MM.1S (cell line): ENCODE results near the gene RARA.

Experiments
- EZH2 ChIP-seq: fragments of 300-600 bp; sonication (generic); optimal IDR thresholded peaks from 2 replicates; pipeline ENCODE3; 2017; ENCODE audit warnings: low read depth, mild to moderate bottlenecking, antibody characterized with exemption, low read length, mixed read lengths
- EZH2phosphoT487 ChIP-seq: fragments of 300-600 bp; sonication (generic); IDR thresholded peaks from 2 replicates; pipeline ENCODE4 v1.6.1; 2018; ENCODE audit warnings: antibody characterized with exemption, low read length
- TF ChIP-seq, protein P1 (sequence below): fragments of 300-600 bp; sonication (generic); IDR thresholded peaks from 2 replicates; pipeline ENCODE4 v1.5.1; 2016; ENCODE audit warnings: antibody characterized with exemption, low read length, mixed read lengths

DNA sequence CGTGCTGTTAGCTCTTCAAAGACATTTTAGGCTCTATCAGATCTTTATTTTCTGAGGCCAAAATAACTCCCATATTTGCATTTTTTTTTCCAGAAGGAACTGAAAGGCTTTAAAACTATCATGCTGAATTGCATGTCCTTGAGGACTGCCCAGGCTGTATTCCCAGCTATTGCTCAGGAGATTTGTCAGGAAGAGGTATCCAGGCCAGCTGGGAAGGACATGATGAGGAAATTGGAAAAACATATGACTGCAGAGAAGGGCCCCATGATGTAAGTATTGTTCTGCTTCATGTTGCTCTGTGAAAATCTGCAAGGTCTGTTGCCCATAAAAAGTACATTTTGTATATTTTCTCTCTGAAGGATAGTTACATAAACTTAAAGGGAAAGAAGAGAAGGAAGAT is 15.6 kb upstream of the RARA start:
- TF ChIP-seq, protein P1, sequence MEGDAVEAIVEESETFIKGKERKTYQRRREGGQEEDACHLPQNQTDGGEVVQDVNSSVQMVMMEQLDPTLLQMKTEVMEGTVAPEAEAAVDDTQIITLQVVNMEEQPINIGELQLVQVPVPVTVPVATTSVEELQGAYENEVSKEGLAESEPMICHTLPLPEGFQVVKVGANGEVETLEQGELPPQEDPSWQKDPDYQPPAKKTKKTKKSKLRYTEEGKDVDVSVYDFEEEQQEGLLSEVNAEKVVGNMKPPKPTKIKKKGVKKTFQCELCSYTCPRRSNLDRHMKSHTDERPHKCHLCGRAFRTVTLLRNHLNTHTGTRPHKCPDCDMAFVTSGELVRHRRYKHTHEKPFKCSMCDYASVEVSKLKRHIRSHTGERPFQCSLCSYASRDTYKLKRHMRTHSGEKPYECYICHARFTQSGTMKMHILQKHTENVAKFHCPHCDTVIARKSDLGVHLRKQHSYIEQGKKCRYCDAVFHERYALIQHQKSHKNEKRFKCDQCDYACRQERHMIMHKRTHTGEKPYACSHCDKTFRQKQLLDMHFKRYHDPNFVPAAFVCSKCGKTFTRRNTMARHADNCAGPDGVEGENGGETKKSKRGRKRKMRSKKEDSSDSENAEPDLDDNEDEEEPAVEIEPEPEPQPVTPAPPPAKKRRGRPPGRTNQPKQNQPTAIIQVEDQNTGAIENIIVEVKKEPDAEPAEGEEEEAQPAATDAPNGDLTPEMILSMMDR = no peak
- TF ChIP-seq EZH2 (no peak), EZH2phosphoT487 (no peak)
